CD4-positive, alpha-beta T cell treated with Interleukin-21 for 1 hour (primary cell): ENCODE data around the gene SLC10A7.

Source experiments
- DNase-seq: peaks from one replicate; pipeline ENCODE4 v3.0.0-alpha.2; 2020

SLC10A7 gene

DNA sequence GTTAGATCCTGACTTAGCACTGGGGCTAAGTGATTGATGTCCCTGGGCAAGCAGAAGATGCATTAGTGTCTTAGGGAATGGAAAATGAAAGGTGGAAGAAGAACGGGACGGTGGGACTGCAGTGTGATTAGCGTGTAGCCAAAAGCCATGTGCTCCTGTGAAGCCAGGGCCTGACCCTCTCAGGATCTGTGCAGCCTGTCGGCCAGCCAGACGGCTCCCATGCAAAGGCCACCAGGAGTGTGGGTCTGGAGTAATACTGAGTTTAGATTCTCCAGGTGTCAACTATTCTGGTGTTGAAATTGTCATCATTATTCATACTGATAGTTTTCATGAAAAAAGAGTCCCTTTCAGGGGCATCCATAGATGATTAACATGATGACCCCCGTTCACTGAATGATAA is 275.4 kb downstream of the SLC10A7 start:
- DNase-seq: no peak

DNA sequence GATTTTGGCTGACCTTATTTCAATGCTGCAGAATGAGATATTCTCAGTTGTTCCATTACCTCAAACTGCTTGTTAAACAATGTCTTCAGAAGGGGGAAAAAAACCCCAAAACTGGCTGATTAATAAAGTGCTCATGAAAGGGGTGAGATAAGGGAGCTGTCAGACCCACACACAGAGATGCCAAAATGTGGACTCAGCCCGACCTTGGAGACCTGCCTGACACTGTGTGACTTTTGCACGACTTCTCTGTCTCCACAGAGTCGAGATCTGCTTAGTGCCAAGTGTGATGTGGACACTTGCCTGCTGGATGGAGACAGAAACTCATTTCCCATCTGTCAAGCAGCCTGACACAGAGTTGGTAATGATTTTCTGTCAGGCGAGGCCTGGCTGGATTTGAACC is 275.9 kb downstream of the SLC10A7 start:
- no peak for DNase-seq

DNA sequence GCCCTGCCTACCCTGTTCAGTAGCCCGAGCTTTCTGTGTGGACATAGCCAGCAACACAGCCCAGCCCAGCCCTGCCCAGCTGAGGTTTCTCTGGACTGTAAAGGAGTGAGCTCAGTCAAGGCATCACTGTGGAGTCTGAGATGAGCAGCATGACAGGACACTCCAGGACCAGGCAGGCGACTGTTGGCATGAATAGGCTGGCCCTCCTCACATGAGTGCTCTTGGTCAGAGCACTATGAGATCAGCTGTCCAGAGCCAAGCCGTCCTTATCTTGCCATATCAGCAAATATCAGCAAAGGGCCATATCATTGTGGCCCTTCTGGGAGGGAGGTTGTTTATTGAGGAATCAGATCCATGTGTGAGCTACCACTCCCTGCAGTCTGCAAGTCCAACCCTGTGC is 276.5 kb downstream of the SLC10A7 start:
- DNase-seq: no peak

DNA sequence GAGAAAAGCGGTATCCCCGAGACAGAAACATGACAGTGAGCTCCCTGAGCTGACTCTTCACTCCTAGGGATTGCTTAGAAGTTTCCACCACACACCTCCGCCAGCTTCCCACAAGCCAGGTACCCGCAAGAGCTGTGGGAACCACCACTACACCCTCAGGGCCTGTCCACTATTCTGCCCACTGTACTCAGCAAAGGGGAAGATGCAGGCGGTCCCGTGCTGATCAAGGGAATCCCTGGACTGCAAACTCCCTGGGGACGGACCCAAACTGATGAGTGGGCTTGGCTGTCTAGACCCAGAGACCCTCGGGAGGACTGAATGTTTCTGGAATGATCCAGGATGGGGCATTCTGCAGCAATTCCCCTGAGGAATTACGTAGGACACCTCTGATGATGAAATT is 277.2 kb downstream of the SLC10A7 start:
- no peak for DNase-seq

DNA sequence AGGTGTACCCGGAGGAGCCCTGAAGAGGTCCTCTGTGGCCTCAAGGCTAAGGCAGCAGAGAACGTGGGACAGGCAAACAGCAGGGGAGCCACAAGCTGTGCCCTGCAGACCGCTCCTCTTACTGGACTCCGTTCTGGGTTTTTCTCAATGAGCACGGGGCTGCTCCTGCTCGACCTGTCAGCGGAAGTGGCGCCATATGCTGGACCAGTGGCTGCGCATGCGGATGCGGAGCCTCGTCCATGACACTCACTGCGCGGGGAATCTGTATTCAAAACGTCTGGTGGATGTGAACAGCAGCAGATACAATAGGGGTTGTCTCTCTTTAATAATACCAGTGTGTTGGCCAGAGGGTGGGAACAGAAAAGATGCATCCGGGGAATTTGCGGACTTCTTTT is 277.9 kb downstream of the SLC10A7 start:
- no peak for DNase-seq

DNA sequence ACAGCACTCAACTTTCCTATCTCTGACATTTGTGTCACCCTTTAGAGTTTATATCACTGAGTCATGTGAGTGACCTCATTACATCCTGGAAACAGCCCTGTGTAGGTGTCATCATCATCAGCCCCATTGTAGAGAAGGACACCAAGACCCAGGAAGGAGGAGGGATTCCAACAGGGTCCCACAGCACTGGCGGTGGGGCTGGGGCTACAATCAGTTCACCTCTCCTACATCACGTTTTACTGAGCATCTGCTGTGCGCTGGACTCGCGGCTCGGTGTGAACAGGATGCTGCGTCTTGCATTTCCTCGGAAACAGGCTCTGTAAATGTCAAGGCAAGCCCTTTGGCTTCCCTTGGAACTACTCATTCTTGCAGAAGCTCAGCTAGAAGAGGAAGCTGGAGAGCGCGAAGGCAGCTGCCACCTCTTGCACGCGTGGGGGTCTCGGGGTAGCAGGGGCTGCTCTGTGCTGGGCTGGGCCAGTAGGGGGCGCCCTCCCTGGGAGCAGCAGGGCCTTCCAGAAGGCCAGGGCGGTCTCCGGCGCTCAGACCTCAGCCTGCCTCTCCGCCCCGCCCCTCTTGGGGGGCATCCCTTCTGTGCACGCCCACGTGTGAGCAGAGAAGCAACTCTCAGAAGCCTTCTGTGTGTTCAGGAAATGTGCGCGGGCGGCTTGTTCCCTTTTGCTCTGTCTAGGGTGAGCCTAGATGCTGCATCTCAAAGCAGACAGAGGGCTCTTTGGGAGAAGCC is 278.4 kb downstream of the SLC10A7 start:
- peak; percentile 43 for DNase-seq

DNA sequence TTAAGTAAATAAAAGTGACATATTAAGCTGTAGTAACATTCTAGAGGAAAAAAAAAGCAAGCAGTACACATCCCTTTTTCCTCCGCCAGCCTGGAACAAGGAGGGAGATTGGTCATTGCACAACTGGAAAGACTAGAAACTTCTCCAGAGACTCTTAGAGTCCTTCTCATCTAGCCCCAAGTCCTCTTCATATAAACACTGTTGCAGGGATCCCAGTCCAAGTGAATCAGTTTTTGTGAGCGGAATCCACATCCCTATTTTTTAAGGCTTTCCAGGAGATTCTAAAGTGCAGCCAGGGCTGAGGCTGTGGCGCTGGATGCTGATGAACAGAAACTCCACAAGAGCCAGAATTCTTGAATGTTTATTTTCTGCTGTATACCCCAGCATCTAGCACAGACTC is 283.6 kb downstream of the SLC10A7 start:
- DNase-seq: no peak

DNA sequence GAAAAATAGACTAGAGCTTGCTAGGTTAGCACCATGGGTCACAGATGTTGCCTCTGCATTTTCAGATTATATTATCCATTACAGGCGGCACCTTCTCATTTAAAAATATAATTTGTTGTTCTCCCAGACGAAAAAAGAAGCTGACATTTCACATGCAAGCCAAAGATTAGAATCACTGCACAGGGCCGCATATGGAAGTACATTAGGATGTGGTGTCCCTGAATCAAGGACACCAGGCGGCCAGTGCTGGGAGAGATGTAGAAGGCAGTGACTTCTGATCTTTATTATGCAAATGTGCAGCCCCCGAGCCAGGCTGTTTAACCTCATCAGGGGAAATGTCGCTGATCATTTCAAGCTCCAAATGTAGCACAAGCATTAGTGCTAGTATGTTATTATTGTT is 284.6 kb downstream of the SLC10A7 start:
- no peak for DNase-seq

DNA sequence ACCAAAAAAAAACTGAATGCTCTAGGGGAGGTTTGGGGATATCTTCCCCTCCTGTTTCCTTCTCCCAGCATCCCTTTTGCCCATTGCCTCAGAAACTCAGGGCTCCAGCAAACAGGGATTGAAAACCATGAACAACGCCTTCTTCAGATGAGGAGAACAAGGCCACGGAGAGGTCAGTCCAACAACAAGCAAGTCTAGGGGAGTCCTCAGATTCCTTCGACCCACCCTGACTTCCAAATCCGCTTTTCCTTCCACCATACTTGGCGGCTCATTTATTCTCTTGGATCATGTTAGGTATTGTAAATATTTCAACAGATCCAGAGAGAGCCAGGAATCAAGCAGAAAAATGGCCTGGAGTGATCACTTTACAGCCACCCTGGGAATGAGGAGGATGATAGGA is 285.5 kb downstream of the SLC10A7 start:
- no peak for DNase-seq

DNA sequence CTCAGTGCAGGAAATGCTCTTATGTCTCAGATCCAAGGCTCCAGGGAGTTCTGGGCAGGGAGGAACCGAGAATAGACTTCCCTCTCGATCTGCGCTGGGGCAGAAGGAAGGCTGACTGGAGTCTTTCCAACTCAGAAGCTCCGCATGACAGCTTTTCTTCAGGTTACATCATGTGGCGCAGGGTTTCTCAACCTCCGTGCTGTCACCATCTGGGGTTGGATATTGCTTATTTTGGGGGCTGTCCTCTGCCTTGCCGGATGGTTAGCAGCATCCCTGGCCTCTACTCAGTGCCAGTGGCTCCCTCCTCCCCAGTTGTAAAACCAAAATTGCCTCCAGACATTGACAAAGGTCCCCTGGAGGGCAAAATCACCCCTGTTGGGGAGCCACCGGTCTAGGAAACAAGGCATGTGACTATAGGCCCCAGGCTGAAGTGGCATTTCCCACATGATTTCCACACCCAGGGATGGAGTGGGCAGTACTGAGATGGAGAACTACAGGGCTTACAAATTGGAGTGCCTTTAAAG is 286.0 kb downstream of the SLC10A7 start:
- DNase-seq: no peak

DNA sequence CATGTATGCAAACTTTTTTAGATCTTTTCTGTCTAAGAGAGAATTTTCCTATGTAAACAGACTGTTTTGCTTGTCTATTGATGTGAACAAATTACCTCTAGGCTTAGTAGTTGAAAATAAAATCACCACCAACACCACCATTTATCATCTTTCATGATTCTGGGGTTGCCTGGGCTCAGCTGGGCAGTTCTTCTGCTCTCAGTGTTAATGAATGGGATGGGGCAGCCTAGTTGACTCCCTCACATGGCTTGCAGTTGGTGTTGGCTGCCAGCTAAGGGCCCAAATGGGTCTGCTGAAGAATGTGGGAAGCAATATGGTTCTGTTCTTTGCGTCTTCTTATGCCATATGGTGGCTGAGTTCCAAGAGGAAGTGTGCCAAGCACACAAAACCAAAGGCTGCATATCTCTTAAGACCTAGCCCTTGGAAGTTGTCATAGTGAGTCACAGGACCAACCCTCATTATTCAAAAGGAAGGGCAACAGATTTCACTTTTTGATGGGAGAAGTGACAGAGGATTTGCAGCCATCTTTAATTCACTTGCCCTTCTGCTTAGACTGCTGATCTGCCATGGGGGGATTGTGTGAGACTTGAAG is 289.5 kb downstream of the SLC10A7 start:
- DNase-seq: no peak

DNA sequence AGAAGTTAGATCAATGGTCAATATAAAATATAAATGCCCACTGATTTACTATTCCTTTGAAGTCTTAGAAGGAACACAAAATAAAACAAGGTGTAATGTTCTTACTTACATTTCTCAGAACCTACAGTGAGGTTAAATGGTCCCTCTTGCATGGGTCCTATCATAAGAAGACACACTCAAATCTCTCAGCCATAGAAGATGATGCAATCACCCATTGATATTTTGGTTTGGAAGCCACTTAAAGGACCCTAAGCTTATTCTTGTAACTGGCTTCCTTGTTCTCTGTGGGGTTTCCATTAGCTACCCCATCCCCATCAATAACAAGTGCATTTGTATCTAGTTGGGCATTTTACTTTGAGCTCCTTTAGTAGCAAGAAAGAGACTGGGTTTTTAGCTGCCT is 292.3 kb downstream of the SLC10A7 start:
- no peak for DNase-seq

DNA sequence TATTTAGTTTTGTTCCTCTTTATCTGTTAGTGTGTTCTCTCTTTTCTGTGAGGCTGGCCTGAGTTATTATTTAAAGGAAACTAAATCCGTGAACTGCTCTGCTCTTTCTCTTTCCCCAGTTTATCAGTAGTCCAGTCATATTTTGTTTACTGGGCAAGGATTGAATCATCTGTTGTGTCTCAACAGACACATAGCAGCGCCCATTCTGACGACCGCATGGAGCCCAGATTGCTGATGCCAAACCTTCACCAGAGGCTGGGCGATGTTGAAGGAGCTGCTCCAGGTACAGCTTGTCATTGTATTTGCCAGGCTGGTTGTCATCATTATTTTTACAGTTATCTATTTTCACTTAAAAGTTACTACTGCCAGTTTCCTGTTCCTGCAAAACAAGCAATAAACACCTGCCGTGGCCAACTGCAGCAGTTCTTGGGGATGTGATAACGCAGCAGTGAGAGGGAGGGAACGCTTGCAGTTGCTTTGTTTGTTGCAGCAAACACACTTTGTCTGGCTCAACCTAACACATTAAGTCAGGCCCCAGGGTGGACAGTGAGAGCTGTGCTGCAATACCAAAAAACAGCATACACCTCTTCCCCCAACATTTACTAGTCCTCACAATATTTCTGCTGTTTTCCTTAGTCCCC is 297.3 kb downstream of the SLC10A7 start:
- no peak for DNase-seq

DNA sequence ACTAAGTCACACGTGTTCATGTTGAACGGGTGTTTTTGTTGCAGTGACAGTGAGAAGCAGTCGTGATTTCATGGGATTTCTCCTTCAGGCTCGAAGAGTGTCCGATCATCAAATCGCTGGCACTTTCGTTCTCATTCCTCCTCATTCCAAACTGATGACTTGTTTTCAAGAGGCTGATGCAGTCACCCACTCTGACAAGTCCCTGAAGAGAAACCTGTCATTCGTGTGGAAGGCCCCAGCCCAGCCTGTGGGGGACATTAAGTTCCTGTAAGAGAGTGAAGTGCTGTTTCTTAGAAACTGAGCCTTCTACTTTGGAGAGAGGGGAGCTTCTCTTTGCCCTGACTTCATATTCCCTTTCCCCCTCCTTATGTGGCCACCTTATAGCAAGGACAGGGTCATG is 299.4 kb downstream of the SLC10A7 start:
- DNase-seq: no peak

DNA sequence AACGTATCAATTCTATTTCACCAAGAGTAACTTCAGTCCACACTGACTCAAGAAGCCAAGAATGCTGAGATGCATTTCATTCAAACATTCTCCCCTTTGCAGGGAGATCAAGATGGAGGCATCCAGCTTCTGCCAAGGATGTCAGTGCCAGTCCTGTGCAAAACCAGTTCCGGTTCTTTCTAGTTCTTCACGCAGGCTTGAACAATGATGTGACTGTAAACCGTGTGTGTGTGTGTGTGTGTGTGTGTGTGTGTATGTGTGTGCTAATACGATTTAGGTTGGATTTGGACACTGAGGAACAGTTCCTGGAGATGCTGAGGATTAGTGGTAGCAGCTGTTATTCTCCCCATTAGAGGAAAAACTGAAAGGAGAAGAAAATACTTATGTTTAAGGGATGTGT is 307.5 kb downstream of the SLC10A7 start, which contains the start of gene REELD1:
Gene REELD1 (plus strand): TSS at position 301 of the 400 bp plus-strand sequence. CDS start 2,415 bp downstream, outside the sequence.
- DNase-seq: no peak

DNA sequence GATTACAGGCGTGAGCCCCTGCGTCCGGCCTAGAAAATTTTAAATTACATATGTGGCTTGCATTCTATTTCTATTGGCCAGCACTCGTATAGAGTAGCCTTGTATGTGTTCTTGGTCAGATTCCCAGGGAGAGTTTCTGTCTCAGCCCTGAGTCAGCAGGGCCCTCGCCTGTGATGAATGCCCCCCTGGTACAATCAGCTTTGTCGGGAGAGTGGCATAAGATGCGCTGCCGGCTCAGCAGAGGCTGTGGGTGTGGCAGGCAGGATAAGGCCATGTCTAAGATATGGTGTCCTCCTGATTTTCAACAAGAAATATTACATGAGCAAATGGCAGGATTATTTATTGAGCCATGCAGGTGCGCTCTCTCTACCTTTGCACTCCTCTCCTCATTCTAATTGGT is 309.0 kb downstream of the SLC10A7 start:
- no peak for DNase-seq

DNA sequence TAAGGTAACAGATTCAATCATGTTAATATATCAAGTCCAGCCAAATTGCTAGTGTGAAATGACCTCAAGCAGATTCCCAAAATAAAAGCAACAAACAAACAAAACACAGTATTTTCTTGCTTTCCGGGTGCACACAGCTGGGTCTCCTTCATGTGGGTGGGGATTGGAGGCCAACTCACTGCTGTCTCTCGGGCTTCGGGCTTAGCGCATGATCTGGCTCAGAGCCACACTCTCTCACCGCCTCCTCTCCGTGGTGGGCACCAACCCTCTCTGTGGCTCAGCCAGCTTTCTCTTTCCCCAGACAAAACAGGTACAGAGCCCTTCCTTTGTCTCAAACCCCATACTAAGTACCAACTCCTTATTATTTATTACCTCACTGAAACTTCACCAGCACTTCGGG is 310.3 kb downstream of the SLC10A7 start:
- DNase-seq: no peak

DNA sequence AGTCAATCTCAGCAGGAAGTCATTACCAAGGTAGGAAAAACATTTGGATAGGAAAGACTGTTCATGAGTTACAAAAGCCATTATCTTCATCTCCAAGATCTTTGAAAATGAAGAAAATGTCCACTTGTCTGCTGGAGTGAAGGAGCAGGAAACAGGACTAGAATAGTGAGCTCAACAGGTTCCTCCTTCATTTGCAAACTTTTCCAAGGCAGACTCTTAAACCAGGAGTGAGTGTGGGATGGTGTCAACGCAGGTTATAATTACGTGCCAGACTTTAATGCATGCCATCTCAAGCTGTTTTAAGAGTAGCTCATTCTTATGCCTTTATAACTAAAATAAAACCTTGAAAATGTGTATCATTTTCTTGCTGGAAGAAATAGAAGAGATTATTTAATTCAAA is 310.9 kb downstream of the SLC10A7 start:
- no peak for DNase-seq

DNA sequence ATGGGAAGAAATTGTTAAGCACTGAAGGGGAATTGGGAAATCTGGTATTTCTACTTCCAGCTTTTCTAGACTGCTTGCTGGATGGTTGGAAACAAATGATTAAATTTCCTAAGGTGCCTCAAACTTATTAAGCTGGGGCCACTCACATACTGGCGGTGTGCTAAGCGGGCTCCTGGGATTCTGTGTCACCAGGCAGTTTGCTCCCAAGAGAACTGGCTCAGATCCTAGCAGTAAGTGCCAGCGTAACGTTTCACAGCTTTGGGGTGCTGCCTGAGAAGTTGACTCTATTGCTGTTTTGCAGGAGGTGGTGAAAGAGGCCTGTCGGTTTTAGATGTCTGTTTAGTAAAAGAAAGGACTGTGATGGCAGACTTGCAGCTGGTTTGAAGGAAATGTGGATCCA is 314.3 kb downstream of the SLC10A7 start:
- DNase-seq: no peak
